ENCODE data around the gene QPRT.

DNA sequence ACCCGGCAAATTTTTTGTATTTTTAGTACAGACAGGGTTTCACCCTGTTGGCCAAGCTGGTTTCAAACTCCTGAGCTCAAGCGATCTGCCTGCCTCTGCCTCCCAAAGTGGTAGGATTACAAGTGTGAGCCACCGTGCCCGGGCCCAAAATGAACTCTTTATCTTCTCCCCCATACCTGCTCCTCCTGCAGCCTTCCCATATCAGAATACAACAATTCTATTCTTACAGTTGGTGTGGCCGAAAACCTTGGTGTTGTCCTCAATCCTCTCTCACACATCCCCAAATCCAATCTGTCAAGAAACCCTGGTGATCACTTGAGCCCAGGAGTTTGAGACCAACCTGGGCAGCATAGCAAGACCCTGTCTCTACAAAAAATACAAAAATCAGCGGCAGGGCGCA lies 35.4 kb upstream of the QPRT start:
- TF ChIP-seq, protein P1, sequence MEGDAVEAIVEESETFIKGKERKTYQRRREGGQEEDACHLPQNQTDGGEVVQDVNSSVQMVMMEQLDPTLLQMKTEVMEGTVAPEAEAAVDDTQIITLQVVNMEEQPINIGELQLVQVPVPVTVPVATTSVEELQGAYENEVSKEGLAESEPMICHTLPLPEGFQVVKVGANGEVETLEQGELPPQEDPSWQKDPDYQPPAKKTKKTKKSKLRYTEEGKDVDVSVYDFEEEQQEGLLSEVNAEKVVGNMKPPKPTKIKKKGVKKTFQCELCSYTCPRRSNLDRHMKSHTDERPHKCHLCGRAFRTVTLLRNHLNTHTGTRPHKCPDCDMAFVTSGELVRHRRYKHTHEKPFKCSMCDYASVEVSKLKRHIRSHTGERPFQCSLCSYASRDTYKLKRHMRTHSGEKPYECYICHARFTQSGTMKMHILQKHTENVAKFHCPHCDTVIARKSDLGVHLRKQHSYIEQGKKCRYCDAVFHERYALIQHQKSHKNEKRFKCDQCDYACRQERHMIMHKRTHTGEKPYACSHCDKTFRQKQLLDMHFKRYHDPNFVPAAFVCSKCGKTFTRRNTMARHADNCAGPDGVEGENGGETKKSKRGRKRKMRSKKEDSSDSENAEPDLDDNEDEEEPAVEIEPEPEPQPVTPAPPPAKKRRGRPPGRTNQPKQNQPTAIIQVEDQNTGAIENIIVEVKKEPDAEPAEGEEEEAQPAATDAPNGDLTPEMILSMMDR (IDR thresholded peaks at IDR 0.05; ENCODE audit: control extremely low read depth in 1 of 3, insufficient read depth in 1 of 3, low read depth in 1 of 3, low read length in 3 of 3) = no peak
- TF ChIP-seq FOSL1 (IDR thresholded peaks at IDR 0.05; ENCODE audit: insufficient read depth, low read depth, low read length) (no peak), KDM5A (IDR thresholded peaks at IDR 0.05; ENCODE audit: low read length) (no peak), POLR2AphosphoS5 (IDR thresholded peaks at IDR 0.05; ENCODE audit: low read depth, low read length) (no peak), ASH2L (IDR thresholded peaks at IDR 0.05; ENCODE audit: low read length) (no peak), POLR2A (IDR thresholded peaks at IDR 0.05; ENCODE audit: control extremely low read depth in 1 of 2, low read depth in 2 of 2, low read length in 2 of 2) (no peak), HDAC6 (IDR thresholded peaks at IDR 0.05; ENCODE audit: low read depth, low read length) (no peak), JUN (IDR thresholded peaks at IDR 0.05; ENCODE audit: low read depth, low read length) (no peak), PHF8 (conservative IDR thresholded peaks at IDR 0.05; ENCODE audit: low read depth, low read length) (no peak)
